Measurements from ENCODE around the gene CHST10. TPM values are rescaled to one million over a fixed set of nuclear protein-coding genes. Genes with fewer than 3 reads are reported as not detected.
"Not testable (repeated sequence)": the region's sequence is repeated elsewhere in the genome, so short reads cannot be mapped to it uniquely, and the experiment has no call there.

Gene CHST10
- total RNA-seq, result 7.2 and 11.8 TPM in 2 replicates

- peak within 1 kb of the TSS; percentile 88 for H2AFZ ChIP-seq (ENCODE audit: low read length)
- peak within 1 kb of the TSS; percentile 81 for H3K4me3 ChIP-seq (ENCODE audit: insufficient read depth, low read length)
- no peaks in the 10 kb centered on the region for H3K36me3 ChIP-seq (ENCODE audit: insufficient read depth, low read length)
- TF ChIP-seq CTCF (IDR thresholded peaks at IDR 0.05; ENCODE audit: extremely low read depth, low read depth, low read length), result no peak
- H4K20me1 ChIP-seq (ENCODE audit: insufficient read depth, low read length), result no peaks in the 10 kb centered on the region
- no peak within 1 kb of the TSS for H3K27ac ChIP-seq (ENCODE audit: low read depth, low read length)
- peak; percentile 97 for DNase-seq (ENCODE audit: insufficient read length, low spot score, missing footprints)
- H3K4me2 ChIP-seq (ENCODE audit: insufficient read depth, low read length), result peak within 1 kb of the TSS; percentile 87
- peaks cover 4% of the 10 kb centered on the region for H3K79me2 ChIP-seq (ENCODE audit: insufficient read depth, low read length)
- no peaks in the 10 kb centered on the region for H3K27me3 ChIP-seq (ENCODE audit: insufficient read depth, low read length)
- H3K4me1 ChIP-seq (ENCODE audit: insufficient read depth, low read length), result peaks cover 3% of the 10 kb centered on the region
- H3K9me3 ChIP-seq (ENCODE audit: low read depth, low read length), result no peaks in the 10 kb centered on the region
Observed at GRCh38 chr2:100416935-100417710, at the start of gene CHST10. CHST10 (minus strand) TSS chr2:100417668; CDS start chr2:100406675, 10,993 bp downstream.

GRCh38 chr2:100460904-100461530 lies 43.5 kb upstream of the CHST10 start:
- H2AFZ ChIP-seq (ENCODE audit: low read length), result no peak overlapping the region
- no peak for DNase-seq (ENCODE audit: insufficient read length, low spot score, missing footprints)
- no peak overlapping the region for H3K4me2 ChIP-seq (ENCODE audit: insufficient read depth, low read length)
- no peak overlapping the region for H3K27ac ChIP-seq (ENCODE audit: low read depth, low read length)
- no peaks in the 10 kb centered on the region for H4K20me1 ChIP-seq (ENCODE audit: insufficient read depth, low read length)
- no peaks in the 10 kb centered on the region for H3K36me3 ChIP-seq (ENCODE audit: insufficient read depth, low read length)
- no peaks in the 10 kb centered on the region for H3K4me1 ChIP-seq (ENCODE audit: insufficient read depth, low read length)
- H3K4me3 ChIP-seq (ENCODE audit: insufficient read depth, low read length), result no peak overlapping the region
- H3K79me2 ChIP-seq (ENCODE audit: insufficient read depth, low read length), result no peaks in the 10 kb centered on the region
- H3K9me3 ChIP-seq (ENCODE audit: low read depth, low read length), result peaks cover 2% of the 10 kb centered on the region
- H3K27me3 ChIP-seq (ENCODE audit: insufficient read depth, low read length), result no peaks in the 10 kb centered on the region
- TF ChIP-seq CTCF (IDR thresholded peaks at IDR 0.05; ENCODE audit: extremely low read depth, low read depth, low read length), result no peak

- not testable (repeated sequence) for H4K20me1 ChIP-seq (ENCODE audit: insufficient read depth, low read length); H3K4me1 ChIP-seq (ENCODE audit: insufficient read depth, low read length); H2AFZ ChIP-seq (ENCODE audit: low read length); H3K36me3 ChIP-seq (ENCODE audit: insufficient read depth, low read length); DNase-seq (ENCODE audit: insufficient read length, low spot score, missing footprints); H3K4me2 ChIP-seq (ENCODE audit: insufficient read depth, low read length); H3K9me3 ChIP-seq (ENCODE audit: low read depth, low read length); H3K79me2 ChIP-seq (ENCODE audit: insufficient read depth, low read length); H3K27ac ChIP-seq (ENCODE audit: low read depth, low read length); H3K27me3 ChIP-seq (ENCODE audit: insufficient read depth, low read length); H3K4me3 ChIP-seq (ENCODE audit: insufficient read depth, low read length)
Observed at GRCh38 chr2:100456357-100456756, 38.9 kb upstream of the CHST10 start.

- Histone ChIP-seq H3K4me3 (ENCODE audit: insufficient read depth, low read length) (no peak overlapping the region), H3K4me2 (ENCODE audit: insufficient read depth, low read length) (no peak overlapping the region), H4K20me1 (ENCODE audit: insufficient read depth, low read length) (no peaks in the 10 kb centered on the region), H3K36me3 (ENCODE audit: insufficient read depth, low read length) (no peaks in the 10 kb centered on the region), H3K4me1 (ENCODE audit: insufficient read depth, low read length) (no peaks in the 10 kb centered on the region), H2AFZ (ENCODE audit: low read length) (no peak overlapping the region), H3K9me3 (ENCODE audit: low read depth, low read length) (peaks cover 2% of the 10 kb centered on the region), H3K79me2 (ENCODE audit: insufficient read depth, low read length) (no peaks in the 10 kb centered on the region), H3K27ac (ENCODE audit: low read depth, low read length) (no peak overlapping the region), H3K27me3 (ENCODE audit: insufficient read depth, low read length) (no peaks in the 10 kb centered on the region)
- no peak for DNase-seq (ENCODE audit: insufficient read length, low spot score, missing footprints)
- no peak for TF ChIP-seq CTCF (IDR thresholded peaks at IDR 0.05; ENCODE audit: extremely low read depth, low read depth, low read length)
Observed at GRCh38 chr2:100453853-100454252, 36.4 kb upstream of the CHST10 start.
